ENCODE results near the gene EVI5.
"Not testable (repeated sequence)": the region's sequence is repeated elsewhere in the genome, so short reads cannot be mapped to it uniquely, and the experiment has no call there.

Gene EVI5

GRCh38 chr1:92791487-92792066 is 6.7 kb upstream of the EVI5 start:
- peak; percentile 55 for DNase-seq

- no peak for DNase-seq
Observed at GRCh38 chr1:92790867-92791266, 6.0 kb upstream of the EVI5 start.

DNA sequence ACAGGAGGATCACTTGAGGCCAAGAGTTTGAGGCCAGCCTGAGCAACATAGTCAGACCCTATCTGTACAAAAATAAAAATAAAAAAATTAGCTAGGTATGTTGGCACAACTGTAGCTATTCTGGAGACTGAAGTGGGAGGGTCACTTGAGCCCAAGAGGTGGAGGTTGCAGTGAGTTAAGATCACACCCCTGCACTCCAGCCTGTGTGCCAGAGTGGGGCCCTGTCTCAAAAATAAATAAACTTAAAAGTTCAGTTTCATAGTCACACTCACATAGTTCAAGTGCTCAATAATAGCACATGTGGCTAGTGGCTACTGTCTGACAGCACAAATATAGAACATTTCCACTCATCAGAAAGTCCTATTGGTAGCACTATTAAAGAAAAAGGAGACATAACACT is 5.2 kb upstream of the EVI5 start:
- no peak for DNase-seq

DNA sequence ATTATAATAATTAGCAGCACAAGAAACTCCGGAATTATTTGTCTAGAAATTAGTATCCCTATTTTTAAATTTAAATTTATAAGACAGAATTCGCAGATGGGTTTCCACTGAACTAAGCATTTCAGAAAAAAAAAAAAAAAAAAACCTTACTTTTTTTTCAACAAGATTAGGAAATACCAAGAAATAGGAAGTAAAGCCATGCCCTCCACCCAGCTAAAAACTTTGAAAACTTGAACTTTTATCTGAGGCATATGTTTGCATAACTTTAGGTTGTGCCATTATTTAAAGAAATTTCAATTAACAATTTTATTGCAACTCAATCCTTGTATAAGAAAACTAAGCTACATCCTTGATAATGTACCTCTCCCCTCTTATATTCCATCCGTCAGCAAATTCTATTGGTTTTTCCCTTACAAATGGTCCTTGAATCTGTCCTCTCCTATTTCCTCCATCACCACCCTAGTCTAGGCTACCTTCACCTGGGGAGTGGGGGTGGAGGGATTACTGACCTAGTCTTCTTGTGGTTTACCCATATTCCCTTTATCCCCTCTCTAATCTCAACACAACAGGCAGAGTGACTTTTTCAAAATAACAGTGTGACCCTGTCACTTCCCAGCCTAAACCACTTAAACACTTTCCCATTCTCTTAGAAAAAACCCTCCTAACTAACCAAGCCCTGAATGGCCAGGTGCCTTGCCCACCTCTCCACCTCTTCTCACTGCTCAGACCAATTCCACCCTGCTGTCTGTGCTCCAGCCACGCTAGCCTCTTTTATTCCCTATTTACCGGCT is 1.4 kb upstream of the EVI5 start:
- no peak for DNase-seq

- no peak for DNase-seq
Observed at GRCh38 chr1:92784021-92784638, 778 bp downstream of the EVI5 start.

DNA sequence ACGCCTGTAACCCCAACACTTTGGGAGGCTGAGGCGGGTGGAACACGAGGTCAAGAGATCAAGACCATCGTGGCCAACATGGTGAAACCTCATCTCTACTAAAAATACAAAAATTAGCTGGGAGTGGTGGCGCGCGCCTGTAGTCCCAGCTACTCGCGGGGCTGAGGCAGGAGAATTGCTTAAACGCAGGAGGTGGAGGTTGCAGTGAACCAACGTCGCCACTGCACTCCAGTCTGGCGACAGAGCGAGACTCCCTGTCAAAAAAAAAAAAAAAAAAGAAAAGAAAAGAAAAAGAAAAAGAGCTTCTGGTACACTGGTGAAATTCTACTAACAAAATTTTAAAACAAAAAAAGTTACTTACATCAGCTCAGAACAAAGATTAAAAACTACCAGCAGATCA is 1.4 kb downstream of the EVI5 start:
- DNase-seq: not testable (repeated sequence)

DNA sequence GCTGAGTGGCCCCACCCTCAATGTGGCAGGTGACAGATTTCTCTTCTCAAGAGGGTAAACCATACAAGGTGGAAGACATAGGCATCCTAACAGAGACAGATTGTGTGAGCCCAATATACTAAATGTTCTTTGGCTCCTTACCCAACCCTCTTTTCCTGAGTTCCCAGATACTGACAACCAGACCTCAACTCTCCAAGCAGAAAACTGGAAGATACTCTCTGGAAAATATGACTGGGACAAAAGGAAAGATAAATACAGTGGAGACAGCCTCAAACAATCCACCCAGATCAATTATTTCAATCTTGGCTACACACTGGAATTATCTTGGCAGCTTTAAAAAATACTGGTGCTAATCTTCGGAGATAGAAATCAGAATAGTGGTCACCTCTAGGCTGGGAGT is 6.5 kb downstream of the EVI5 start:
- no peak for DNase-seq

DNA sequence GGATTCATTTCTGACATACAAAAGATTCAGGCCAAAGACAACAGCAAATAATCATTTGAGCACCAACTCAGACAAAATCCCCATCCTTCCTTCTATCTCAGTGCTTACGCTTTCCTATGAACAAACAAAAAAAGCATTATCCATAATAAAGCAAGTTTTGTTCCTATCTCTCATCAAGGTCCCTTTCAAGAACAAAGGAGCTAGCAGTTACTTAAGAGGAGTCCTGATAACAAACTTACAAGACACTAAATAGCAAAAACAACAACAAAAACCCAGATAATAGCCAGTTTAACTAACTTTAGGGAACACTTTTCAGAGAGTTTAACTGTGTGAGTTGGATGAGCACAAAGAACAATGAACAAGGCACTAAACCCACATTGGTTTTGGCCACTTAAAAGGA is 10.5 kb downstream of the EVI5 start:
- no peak for DNase-seq

DNA sequence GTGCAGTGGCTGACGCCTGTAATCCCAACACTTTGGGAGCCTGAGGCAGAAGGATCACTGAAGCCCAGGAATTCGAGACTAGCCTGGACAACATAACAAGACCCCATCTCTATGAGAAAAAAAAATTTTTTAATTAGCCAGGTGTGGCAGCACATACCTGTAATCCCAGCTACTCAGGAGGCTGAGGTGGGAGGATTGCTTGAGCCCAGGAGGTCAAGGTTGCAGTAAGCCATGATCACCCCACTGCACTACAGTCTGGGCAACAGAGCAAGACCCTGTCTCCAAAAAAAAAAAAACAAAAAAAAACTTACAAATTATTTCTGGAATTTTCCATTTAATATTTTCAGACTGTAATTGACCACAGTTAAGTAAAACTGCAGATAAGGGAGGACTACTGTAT is 11.2 kb downstream of the EVI5 start:
- not testable (repeated sequence) for DNase-seq

GRCh38 chr1:92769856-92770255 is 15.1 kb downstream of the EVI5 start:
- DNase-seq: no peak

DNA sequence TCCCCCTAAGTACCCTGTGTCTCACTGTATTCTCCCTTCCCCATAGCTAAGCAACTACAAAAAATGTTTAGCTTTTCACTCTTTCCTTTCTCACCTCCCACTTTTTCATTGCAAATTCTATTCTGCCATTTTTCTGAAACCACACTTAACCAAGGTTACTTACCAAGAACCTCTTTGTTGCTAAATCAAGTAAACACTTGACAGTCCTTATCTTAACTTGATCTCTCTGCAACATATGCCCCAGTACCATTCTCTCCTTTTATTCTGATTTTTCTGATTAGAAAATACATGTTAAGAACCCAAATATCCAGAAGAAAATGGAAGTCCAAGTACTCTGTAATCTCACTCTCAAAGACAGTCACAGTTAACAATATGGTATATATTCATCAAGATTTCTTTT is 16.0 kb downstream of the EVI5 start:
- no peak for DNase-seq

DNA sequence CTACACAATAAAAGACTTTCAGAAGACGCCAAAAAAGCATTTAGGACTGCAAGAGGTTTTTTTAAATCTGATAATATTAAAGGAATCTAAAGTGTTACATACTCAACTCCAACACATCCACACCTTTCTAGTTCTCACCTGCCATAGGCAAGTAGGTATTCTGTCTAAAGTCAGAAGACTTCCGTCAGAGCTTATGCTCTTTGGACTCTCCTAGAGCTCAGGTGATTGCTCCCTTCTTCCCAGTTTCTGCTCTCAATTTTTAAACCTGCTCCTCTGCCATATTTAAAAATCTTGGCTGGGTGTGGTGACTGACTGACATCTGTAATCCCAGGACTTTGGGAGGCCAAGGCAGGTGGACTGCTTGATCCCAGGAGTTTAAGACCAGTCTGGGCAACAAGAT is 16.6 kb downstream of the EVI5 start:
- DNase-seq: no peak

- no peak for DNase-seq
Observed at GRCh38 chr1:92764116-92764515, 20.8 kb downstream of the EVI5 start.

DNA sequence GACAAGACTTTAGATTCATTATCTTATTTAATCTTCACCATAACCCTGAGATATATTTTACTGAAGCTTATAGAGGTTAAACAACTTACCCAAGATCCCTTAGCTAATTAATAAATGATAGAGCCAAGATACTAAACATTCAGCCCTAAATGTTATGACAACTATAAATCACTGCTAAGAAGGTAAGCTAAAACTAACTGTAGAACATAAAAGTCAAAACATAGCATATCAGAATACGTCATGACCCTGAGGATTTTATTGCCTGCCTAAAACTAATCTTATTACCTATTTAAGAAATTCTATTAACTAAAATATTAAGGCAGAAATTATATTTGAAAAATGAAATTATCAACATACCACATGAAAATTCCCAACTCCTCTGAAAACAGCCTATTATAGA is 22.6 kb downstream of the EVI5 start:
- DNase-seq: no peak

DNA sequence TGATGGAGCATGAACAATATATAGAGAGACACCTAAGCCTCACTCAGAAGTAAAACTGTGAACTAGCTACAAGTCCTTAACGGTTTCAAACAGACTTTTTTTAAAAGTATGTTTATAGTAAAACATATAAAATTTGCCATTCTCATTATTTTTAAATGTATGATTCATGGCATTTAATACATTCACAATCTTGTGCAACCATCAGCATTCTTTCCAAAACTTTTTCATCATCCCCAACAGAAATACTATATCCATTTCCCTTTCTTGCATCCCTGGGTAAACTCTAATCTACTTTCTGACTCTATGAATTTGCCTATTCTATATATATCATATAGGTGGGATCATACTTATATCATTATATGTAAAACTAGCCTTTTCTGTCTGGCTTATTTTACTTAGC is 25.5 kb downstream of the EVI5 start:
- DNase-seq: no peak

GRCh38 chr1:92756537-92756936 is 28.4 kb downstream of the EVI5 start:
- DNase-seq: no peak

GRCh38 chr1:92755541-92756461 is 29.1 kb downstream of the EVI5 start:
- DNase-seq: no peak

DNA sequence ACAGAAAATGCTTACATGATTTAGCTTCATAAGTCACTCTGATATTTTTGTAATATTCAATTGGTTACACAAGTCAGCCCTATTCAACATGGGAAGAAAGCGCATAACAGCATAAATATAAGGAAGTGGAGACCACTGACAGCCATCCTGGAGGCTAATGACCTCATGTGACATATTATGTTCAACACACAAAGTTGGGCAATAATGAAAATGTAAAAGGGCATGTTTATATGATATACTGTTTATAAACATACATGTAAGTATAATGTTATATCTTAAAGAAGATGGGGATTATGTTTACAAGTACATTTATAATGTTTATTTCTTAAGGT is 30.2 kb downstream of the EVI5 start:
- DNase-seq: no peak

DNA sequence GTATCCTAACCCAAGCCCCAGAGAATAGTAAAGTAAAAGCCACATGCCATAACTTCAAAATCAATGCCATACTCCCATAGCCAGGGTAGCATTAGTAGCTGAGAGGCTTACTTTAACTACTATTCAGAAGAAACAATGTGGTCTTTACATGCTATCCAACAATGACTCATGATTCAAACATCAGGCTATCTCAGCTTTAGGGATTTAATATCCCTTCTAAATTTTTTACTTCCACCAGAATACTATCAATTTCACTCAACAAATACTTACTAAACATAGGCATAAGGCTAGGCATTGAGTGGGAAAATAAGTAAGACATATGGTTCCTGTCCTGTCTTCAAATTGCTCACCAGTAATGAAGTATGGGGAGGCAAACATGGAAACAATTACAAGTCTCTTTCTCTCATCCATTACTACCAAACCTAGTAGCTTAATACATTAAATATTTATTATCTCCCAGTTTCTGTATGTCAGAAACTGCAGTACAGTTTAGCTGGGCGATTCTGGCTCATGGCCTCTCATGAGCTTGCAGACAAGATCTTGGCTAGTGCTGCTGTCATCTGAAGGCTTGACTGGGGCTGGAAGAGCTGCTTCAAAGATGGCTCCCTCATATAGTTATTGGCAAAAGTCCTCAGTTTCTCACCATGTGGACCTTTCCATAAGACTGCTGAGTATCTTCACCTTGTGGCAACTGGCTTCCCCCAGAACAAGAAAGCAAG is 30.7 kb downstream of the EVI5 start:
- no peak for DNase-seq

GRCh38 chr1:92752719-92753118 is 32.2 kb downstream of the EVI5 start:
- DNase-seq: no peak

DNA sequence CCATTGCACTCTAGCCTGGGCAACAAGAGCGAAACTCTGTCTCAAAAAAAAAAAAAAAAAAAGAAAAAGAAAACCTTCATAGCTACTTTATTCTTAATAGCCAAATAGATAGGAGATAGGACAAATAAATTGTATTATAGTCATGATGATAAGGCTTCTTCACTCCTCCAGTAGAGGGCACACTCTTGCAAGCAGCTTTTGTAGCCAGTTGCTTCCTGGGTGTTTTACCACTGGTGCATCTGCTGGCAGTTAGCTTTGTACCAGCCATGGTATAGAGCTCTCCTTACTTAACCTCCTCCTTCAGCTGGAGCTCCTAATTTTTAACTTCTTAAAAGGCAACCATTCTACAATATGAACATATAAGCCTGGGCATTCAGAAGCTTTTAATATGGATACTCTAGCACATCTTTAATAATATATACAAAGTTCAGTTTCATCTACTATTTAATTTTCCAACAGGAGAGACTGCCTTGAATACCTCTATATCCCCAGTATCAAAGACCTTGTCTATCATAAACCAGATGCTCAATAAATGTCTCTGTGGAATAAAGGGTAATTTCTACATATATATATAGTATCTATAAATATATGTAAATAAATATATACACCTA is 35.8 kb downstream of the EVI5 start:
- DNase-seq: peak; percentile 16

DNA sequence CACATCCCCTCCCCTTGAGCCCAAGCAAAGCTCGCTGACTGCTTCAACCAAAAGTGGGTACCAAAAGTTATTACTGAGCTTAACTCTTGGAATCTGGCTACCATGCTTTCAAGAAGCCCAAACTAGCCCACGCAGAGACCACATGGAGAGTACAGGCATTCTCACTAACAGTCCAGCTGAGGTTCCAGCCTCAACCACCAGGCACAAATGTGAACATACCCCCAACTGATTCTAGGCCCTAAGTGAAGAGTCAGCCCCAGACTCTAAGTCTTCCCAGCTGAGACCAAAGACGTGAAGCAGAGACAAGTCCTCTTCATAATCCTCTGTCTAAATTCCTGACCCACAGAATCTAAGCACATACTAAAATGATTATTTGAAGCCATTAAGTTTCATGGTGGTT is 36.8 kb downstream of the EVI5 start:
- DNase-seq: no peak
